OCI-LY1 (cell line): ENCODE measurements around the gene KRTAP9-4.
"Not testable (repeated sequence)": the region's sequence is repeated elsewhere in the genome, so short reads cannot be mapped to it uniquely, and the experiment has no call there.

Experiments
- H2AFZ ChIP-seq: fragments of 200-600 bp; sonication (generic), shearing (Covaris generic); 2 replicates; pipeline ENCODE4 v1.6.0; 2014; ENCODE audit warnings: antibody characterized with exemption, mild to moderate bottlenecking, low read length
- H3F3A ChIP-seq: fragments of 200-600 bp; sonication (generic), shearing (Covaris generic); 2 replicates; pipeline ENCODE4 v1.6.0; 2014; ENCODE audit warnings: mild to moderate bottlenecking, antibody characterized with exemption, low read length, moderate library complexity; ENCODE audit not compliant: insufficient read depth
- H3K27ac ChIP-seq: fragments of 200-600 bp; sonication (generic); 2 replicates; pipeline ENCODE4 v1.5.1; 2014; ENCODE audit warnings: low read length, mixed run types, mild to moderate bottlenecking, low read depth; ENCODE audit not compliant: poor library complexity, severe bottlenecking
- H3K27me3 ChIP-seq: fragments of 200-600 bp; sonication (generic); 2 replicates; pipeline ENCODE4 v1.6.0; 2014; ENCODE audit warnings: antibody characterized with exemption, mild to moderate bottlenecking, low read length, moderate library complexity; ENCODE audit not compliant: insufficient read depth
- H3K36me3 ChIP-seq: fragments of 200-600 bp; sonication (generic); 2 replicates; pipeline ENCODE4 v1.6.1; 2014; ENCODE audit warnings: mild to moderate bottlenecking, antibody characterized with exemption, low read length, moderate library complexity, mixed read lengths; ENCODE audit not compliant: insufficient read depth
- H3K4me1 ChIP-seq: fragments of 200-600 bp; sonication (generic); 2 replicates; pipeline ENCODE4 v1.5.1; 2014; ENCODE audit warnings: mild to moderate bottlenecking, low read length, moderate library complexity; ENCODE audit not compliant: insufficient read depth, severe bottlenecking
- H3K4me2 ChIP-seq: fragments of 200-600 bp; sonication (generic), shearing (Covaris generic); 2 replicates; pipeline ENCODE4 v1.6.1; 2014; ENCODE audit warnings: low read length
- H3K4me3 ChIP-seq: fragments of 200-600 bp; sonication (generic); 2 replicates; pipeline ENCODE4 v1.5.1; 2014; ENCODE audit warnings: low read length, low read depth, mild to moderate bottlenecking, mixed read lengths; ENCODE audit not compliant: poor library complexity, severe bottlenecking
- H3K79me2 ChIP-seq: fragments of 200-600 bp; shearing (Covaris generic); 2 replicates; pipeline ENCODE4 v1.6.1; 2016; ENCODE audit warnings: mixed run types, low read length, mixed read lengths; ENCODE audit not compliant: insufficient read depth
- H3K9ac ChIP-seq: fragments of 200-600 bp; sonication (generic), shearing (Covaris generic); 2 replicates; pipeline ENCODE4 v1.6.1; 2014; ENCODE audit warnings: mild to moderate bottlenecking, low read length, mixed read lengths
- H3K9me2 ChIP-seq: fragments of 200-600 bp; sonication (generic), shearing (Covaris generic); 2 replicates; pipeline ENCODE4 v1.6.1; 2014; ENCODE audit warnings: low read depth, mild to moderate bottlenecking, low read length, mixed read lengths
- H3K9me3 ChIP-seq: fragments of 200-600 bp; shearing (Covaris generic); 2 replicates; pipeline ENCODE4 v1.6.1; 2014; ENCODE audit warnings: low read length, mixed read lengths
- H4K20me1 ChIP-seq: fragments of 200-600 bp; sonication (generic), shearing (Covaris generic); 2 replicates; pipeline ENCODE4 v1.6.0; 2016; ENCODE audit warnings: mild to moderate bottlenecking, low read length; ENCODE audit not compliant: insufficient read depth
- CTCF ChIP-seq: fragments of 200-600 bp; sonication (generic), shearing (Covaris generic); IDR thresholded peaks from 2 replicates; pipeline ENCODE4 v1.5.1; 2017; ENCODE audit warnings: mild to moderate bottlenecking, antibody characterized with exemption, low read length, moderate library complexity, mixed read lengths
- EZH2 ChIP-seq: fragments of 200-600 bp; sonication (generic), shearing (Covaris generic); IDR thresholded peaks from 2 replicates; pipeline ENCODE4 v1.8.0; 2017; ENCODE audit warnings: borderline replicate concordance, mixed run types, mild to moderate bottlenecking, antibody characterized with exemption, low read length, moderate library complexity, mixed read lengths

The KRTAP9-4 gene

GRCh38 chr17:41230094-41230493 lies 19.4 kb upstream of the KRTAP9-4 start:
- no peaks in the 10 kb centered on the region for H3K27me3 ChIP-seq
- H3K79me2 ChIP-seq = no peaks in the 10 kb centered on the region
- no peak overlapping the region for H3K4me2 ChIP-seq
- H3K27ac ChIP-seq = no peak overlapping the region
- no peaks in the 10 kb centered on the region for H3K36me3 ChIP-seq
- no peaks in the 10 kb centered on the region for H3F3A ChIP-seq
- no peaks in the 10 kb centered on the region for H3K9me3 ChIP-seq
- no peaks in the 10 kb centered on the region for H3K9me2 ChIP-seq
- TF ChIP-seq EZH2 (no peak), CTCF (no peak)
- H2AFZ ChIP-seq = no peak overlapping the region
- no peak overlapping the region for H3K9ac ChIP-seq
- no peak overlapping the region for H3K4me3 ChIP-seq
- no peaks in the 10 kb centered on the region for H4K20me1 ChIP-seq
- no peaks in the 10 kb centered on the region for H3K4me1 ChIP-seq

- no peaks in the 10 kb centered on the region for H3K9me2 ChIP-seq
- no peaks in the 10 kb centered on the region for H3K9me3 ChIP-seq
- H3K27ac ChIP-seq = no peak overlapping the region
- TF ChIP-seq EZH2 = no peak
- no peak for TF ChIP-seq CTCF
- H2AFZ ChIP-seq = no peak overlapping the region
- no peaks in the 10 kb centered on the region for H4K20me1 ChIP-seq
- H3K79me2 ChIP-seq = no peaks in the 10 kb centered on the region
- H3K4me2 ChIP-seq = no peak overlapping the region
- H3K36me3 ChIP-seq = no peaks in the 10 kb centered on the region
- H3K4me3 ChIP-seq = no peak overlapping the region
- H3K4me1 ChIP-seq = no peaks in the 10 kb centered on the region
- no peak overlapping the region for H3K9ac ChIP-seq
- no peaks in the 10 kb centered on the region for H3K27me3 ChIP-seq
- H3F3A ChIP-seq = no peaks in the 10 kb centered on the region
Measured at GRCh38 chr17:41231731-41232130, 17.8 kb upstream of the KRTAP9-4 start.

- not testable (repeated sequence) for H3K79me2 ChIP-seq, H3K9me3 ChIP-seq, H3K36me3 ChIP-seq, H3K4me3 ChIP-seq, H4K20me1 ChIP-seq, H3K9ac ChIP-seq, H3K27me3 ChIP-seq, H3K4me1 ChIP-seq, H3F3A ChIP-seq, H3K27ac ChIP-seq, H3K4me2 ChIP-seq, H3K9me2 ChIP-seq, H2AFZ ChIP-seq
Measured at GRCh38 chr17:41232399-41233105, 16.9 kb upstream of the KRTAP9-4 start, which contains the start of gene KRTAP9-3. TSS of gene KRTAP9-3 (plus strand) at chr17:41232449. CDS start at chr17:41232502, 53 bp downstream.

GRCh38 chr17:41237116-41237515 lies 12.4 kb upstream of the KRTAP9-4 start:
- not testable (repeated sequence) for H3K27ac ChIP-seq, H4K20me1 ChIP-seq, H3K4me2 ChIP-seq, H3K4me1 ChIP-seq, H3K27me3 ChIP-seq, H3K9me3 ChIP-seq, H3K36me3 ChIP-seq, H3K9me2 ChIP-seq, H2AFZ ChIP-seq, H3F3A ChIP-seq, H3K9ac ChIP-seq, H3K79me2 ChIP-seq, H3K4me3 ChIP-seq

GRCh38 chr17:41237949-41238437 lies 11.5 kb upstream of the KRTAP9-4 start, which contains the start of gene KRTAP9-8:
TSS of gene KRTAP9-8 (plus strand) at chr17:41237999. CDS start at chr17:41238052, 53 bp downstream.
- H3K9me3 ChIP-seq, H3K9ac ChIP-seq, H3K4me1 ChIP-seq, H2AFZ ChIP-seq, H3K27ac ChIP-seq, H3F3A ChIP-seq, H3K4me3 ChIP-seq, H3K79me2 ChIP-seq, H3K36me3 ChIP-seq, H3K4me2 ChIP-seq, H3K9me2 ChIP-seq, H3K27me3 ChIP-seq, H4K20me1 ChIP-seq: not testable (repeated sequence)
